AG08396 (cell line): ENCODE results near the gene INTS11.

Experiments
- DNase-seq: peaks from one replicate; pipeline ENCODE4 v3.0.0; 2012; ENCODE audit warnings: low spot score, mixed read lengths

INTS11 gene

GRCh38 chr1:1357871-1358432 lies 33.5 kb upstream of the INTS11 start:
- DNase-seq: no peak

- DNase-seq: no peak
Measured at GRCh38 chr1:1356796-1357401, 32.4 kb upstream of the INTS11 start.

GRCh38 chr1:1356166-1356795 lies 31.8 kb upstream of the INTS11 start:
- DNase-seq: no peak

- DNase-seq: peak; percentile 59
Measured at GRCh38 chr1:1355416-1355815, 31.0 kb upstream of the INTS11 start.

- DNase-seq: no peak
Measured at GRCh38 chr1:1354271-1355247, 30.1 kb upstream of the INTS11 start.

- DNase-seq: no peak
Measured at GRCh38 chr1:1353389-1354151, 29.1 kb upstream of the INTS11 start.

GRCh38 chr1:1352786-1353388 lies 28.4 kb upstream of the INTS11 start:
- DNase-seq: no peak

GRCh38 chr1:1351511-1352427 lies 27.3 kb upstream of the INTS11 start:
- peak; percentile 53 for DNase-seq

GRCh38 chr1:1349256-1350012 lies 25.0 kb upstream of the INTS11 start, which contains the start of gene DVL1:
TSS of gene DVL1 (minus strand) at chr1:1349418. CDS start at chr1:1349065, 353 bp downstream.
- peak; percentile 93 for DNase-seq

GRCh38 chr1:1348420-1349255 lies 24.2 kb upstream of the INTS11 start:
- DNase-seq: no peak

GRCh38 chr1:1347663-1348419 lies 23.4 kb upstream of the INTS11 start:
- no peak for DNase-seq

GRCh38 chr1:1347026-1347595 lies 22.7 kb upstream of the INTS11 start:
- DNase-seq: no peak

GRCh38 chr1:1346501-1346890 lies 22.0 kb upstream of the INTS11 start:
- DNase-seq: no peak

GRCh38 chr1:1345860-1346500 lies 21.5 kb upstream of the INTS11 start:
- DNase-seq: no peak

- DNase-seq: no peak
Measured at GRCh38 chr1:1345384-1345783, 20.9 kb upstream of the INTS11 start.

GRCh38 chr1:1344655-1345361 lies 20.3 kb upstream of the INTS11 start:
- peak; percentile 82 for DNase-seq
